RWPE1 (cell line): ENCODE data around the gene MLKL.

Experiments
- CTCF ChIA-PET: fragments of 350-600 bp; sonication (Branson Sonifier 250); formaldehyde crosslinking; extraction: SDS; loops from one replicate; lab custom pipeline; 2021; lab: Yijun Ruan, JAX
- POLR2A ChIA-PET: fragments of 400-600 bp; formaldehyde crosslinking; extraction: SDS; loops from one replicate; lab custom pipeline; 2020; ENCODE audit warnings: antibody characterized with exemption; ENCODE audit not compliant: low non-redundant PET; lab: Yijun Ruan, JAX
- DNase-seq: peaks from one replicate; pipeline ENCODE4 v3.0.0; 2012; ENCODE audit warnings: low spot score
- H3K27ac ChIP-seq: fragments of 450-650 bp; 2 replicates; pipeline ENCODE4 v1.5.1; 2017
- TF ChIP-seq, protein P1 (sequence below): fragments of 450-650 bp; conservative IDR thresholded peaks from 2 replicates; pipeline ENCODE4 v1.5.1; 2017; ENCODE audit warnings: low read depth, mild to moderate bottlenecking

The MLKL gene

DNA sequence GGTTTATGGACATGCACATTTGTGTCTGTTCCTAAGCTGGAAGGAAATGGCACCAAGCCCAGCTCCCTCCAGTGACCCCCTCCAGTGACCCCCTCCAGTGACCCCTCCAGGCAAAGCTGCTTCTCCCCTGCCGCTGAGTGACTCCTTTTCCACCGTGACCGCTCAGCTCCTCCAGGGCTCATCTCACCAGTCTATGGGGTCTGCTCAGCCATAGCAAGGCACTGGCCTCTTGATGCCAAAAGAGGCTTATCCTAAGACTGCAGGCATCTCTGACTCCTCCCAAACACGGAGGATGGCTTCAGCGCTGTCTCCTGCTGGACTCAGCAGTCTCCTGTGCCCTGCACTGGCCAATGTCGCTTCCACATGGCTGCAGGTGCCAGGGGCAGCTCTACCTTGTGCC, 38.6 kb upstream of the MLKL start:
- peak overlapping the region; percentile 68 for H3K27ac ChIP-seq
- ChIA-PET POLR2A (no interaction called here), CTCF (interaction anchor here (1.4 kb wide), 1 partner anchor 35 kb away, joined by 3 read pairs; the partner anchor contains the start of gene FA2H)
- TF ChIP-seq, protein P1, sequence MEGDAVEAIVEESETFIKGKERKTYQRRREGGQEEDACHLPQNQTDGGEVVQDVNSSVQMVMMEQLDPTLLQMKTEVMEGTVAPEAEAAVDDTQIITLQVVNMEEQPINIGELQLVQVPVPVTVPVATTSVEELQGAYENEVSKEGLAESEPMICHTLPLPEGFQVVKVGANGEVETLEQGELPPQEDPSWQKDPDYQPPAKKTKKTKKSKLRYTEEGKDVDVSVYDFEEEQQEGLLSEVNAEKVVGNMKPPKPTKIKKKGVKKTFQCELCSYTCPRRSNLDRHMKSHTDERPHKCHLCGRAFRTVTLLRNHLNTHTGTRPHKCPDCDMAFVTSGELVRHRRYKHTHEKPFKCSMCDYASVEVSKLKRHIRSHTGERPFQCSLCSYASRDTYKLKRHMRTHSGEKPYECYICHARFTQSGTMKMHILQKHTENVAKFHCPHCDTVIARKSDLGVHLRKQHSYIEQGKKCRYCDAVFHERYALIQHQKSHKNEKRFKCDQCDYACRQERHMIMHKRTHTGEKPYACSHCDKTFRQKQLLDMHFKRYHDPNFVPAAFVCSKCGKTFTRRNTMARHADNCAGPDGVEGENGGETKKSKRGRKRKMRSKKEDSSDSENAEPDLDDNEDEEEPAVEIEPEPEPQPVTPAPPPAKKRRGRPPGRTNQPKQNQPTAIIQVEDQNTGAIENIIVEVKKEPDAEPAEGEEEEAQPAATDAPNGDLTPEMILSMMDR: no peak
- no peak for DNase-seq

DNA sequence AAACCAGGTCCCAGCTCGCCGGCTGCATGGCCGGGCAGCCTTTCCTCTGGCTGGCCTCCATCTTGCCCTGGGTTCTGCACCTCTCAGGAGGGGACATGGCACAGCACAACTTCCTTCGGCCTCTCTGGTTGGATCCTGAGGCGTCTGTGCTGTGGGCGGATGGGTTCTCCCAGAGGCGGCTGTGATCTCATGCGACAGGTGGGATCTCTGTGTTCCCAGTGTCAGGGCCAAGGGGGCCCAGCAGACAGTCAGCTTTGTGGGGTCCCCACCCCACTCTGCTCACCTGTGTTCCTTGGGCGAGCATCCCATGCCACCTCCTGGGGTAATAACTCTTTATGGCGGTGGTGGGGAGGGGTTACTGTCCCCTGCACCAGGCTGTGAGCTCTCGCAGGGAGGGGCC, 38.2 kb upstream of the MLKL start:
- DNase-seq: no peak
- POLR2A ChIA-PET: no interaction called here
- TF ChIP-seq, protein P1: no peak
- peak overlapping the region; percentile 68 for H3K27ac ChIP-seq
- CTCF ChIA-PET: interaction anchor here (1.3 to 1.4 kb wide), 2 partner anchors 14 to 36 kb away, joined by 3 to 4 read pairs; partner anchors contain the start of gene FA2H

DNA sequence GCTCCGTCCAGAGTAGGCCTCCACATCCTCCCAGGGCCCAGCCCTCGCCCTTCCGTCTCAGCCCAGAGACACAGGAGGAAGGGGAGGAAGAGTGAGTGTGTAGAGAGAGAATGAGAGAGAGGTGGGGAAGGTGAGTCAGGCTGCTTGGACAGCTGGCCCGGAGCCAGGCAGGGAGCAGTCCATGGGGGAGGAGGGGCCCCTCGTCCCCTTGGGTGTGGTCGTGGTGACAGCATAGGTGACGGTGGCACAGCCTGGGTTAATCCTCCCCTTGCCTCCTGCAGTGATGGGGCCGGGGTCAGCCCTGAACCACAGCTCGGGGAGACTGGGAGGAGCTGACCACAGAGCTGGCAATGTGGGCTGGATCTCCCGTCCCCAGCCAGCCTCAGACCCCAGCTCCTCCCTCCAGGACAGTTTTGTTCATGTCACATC, 37.5 kb upstream of the MLKL start:
- POLR2A ChIA-PET: no interaction called here
- TF ChIP-seq, protein P1: no peak
- DNase-seq: peak; percentile 34
- CTCF ChIA-PET: interaction anchor here (1.3 to 1.4 kb wide), 2 partner anchors 13 to 36 kb away, joined by 3 to 4 read pairs; partner anchors contain the start of gene FA2H
- H3K27ac ChIP-seq: peak overlapping the region; percentile 68

DNA sequence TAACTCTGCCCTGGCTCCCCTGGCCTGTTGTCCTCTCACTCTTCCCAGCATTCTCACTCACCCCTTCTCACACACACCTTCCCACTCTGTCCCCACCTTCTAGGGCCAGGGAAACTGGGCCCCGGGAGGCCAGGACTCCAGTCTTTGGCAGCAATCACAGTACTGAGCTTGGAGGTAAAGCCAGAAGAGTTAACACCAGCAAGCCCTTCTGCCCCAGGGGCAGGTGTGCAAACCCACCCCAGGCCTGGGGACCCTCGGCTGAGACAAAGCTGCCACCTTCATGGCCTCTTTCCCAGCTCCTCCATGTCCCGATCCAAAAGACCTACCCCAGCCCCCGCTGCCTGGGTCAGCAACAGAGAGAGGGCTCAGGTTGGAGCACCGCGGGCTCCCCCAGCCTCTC, 36.9 kb upstream of the MLKL start:
- no peak for DNase-seq
- ChIA-PET CTCF (interaction anchor here (1.3 kb wide), 1 partner anchor 12 kb away, joined by 4 read pairs; no protein-coding TSS in a partner anchor), POLR2A (no interaction called here)
- TF ChIP-seq, protein P1: no peak
- H3K27ac ChIP-seq: peak overlapping the region; percentile 68

DNA sequence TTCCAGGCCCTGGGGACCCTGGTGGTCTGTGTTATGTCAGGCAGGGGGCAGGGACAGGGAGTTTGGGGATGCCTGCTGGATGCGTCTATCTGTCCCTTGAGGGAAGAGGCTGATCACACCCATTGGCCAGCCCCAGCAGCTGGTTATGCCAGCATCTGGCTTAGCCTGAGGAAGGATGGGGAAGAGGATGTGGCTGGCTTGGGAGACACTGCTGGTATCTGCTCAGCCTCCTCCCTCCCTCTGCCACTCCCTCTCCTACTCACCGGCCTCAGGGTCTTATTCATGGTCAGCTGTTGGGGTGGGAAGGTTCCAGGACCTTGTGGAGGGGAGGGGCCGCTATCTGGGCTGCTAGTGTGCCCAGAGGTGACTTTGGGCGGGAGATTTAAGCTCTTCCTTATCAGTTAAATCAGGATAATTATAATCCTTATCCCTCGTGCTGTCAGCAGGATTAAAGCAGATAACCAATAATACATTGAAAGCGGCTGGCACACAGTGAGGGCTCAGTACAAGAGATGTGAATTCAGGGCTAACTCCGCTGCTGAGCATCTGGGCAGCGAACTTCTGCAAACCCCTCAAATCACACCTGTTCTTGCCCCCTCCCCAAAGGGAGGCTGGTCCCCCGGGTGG, 36.0 kb upstream of the MLKL start:
- ChIA-PET POLR2A (no interaction called here), CTCF (interaction anchor here (0.6 to 0.7 kb wide), 2 partner anchors 70 to 176 kb away, joined by 3 read pairs; partner anchors contain the start of gene RFWD3)
- TF ChIP-seq, protein P1: no peak
- no peak for DNase-seq
- H3K27ac ChIP-seq: no peak overlapping the region

DNA sequence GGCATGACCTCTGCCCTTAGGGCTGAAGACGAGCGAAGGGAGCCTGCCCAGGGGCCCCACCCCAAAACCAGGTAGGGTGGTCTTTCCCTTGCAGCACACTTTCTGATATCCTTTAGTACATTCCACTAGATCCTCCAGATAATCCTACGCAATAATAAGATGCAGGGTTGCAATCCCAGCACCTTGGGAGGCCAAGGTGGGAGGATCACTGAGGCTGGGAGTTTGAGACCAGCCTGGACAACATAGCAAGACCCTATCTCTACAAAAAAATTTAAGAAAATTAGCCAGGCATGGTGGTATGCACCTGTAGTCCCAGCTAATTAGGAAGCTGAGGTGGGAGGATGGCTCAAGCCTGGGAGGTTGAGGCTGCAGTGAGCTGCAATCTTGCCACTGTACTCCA, 34.9 kb upstream of the MLKL start:
- POLR2A ChIA-PET: no interaction called here

More for the DNA sequence above, 34.9 kb upstream of the MLKL start:
- H3K27ac ChIP-seq: no peak overlapping the region
- no peak for DNase-seq
- TF ChIP-seq, protein P1: no peak
- CTCF ChIA-PET: interaction anchor here (0.7 kb wide), 1 partner anchor 69 kb away, joined by 3 read pairs; the partner anchor contains the start of gene RFWD3
